A673 (cell line): Measurements from ENCODE around the gene ZEB1. TPM values are rescaled to one million over a fixed set of nuclear protein-coding genes. Genes with fewer than 3 reads are reported as not detected.

ENCODE experiments used
- BruUV-seq: library from RNA; stranded (reverse); fragments of 400-500 nt; replicated peaks from 2 replicates; lab custom pipeline; 2021; lab: Mats Ljungman, UMichigan
- CTCF ChIA-PET: fragments of 300-600 bp; sonication (Branson Sonifier 250); formaldehyde crosslinking; loops from one replicate; lab custom pipeline; 2022; ENCODE audit warnings: antibody characterized with exemption; lab: Charles Lee
- POLR2A ChIA-PET: fragments of 300-600 bp; sonication (Branson Sonifier 250); formaldehyde crosslinking; loops from one replicate; lab custom pipeline; 2022; ENCODE audit warnings: antibody characterized with exemption; ENCODE audit not compliant: low non-redundant PET; lab: Charles Lee
- DNase-seq: peaks from one replicate; pipeline ENCODE4 v3.0.0-alpha.2; 2015; ENCODE audit warnings: low spot score
- H3K27ac ChIP-seq: fragments of 200-600 bp; sonication (generic); 2 replicates; pipeline ENCODE4 v1.5.1; 2016; ENCODE audit warnings: mixed run types, low read depth, mild to moderate bottlenecking, mixed read lengths, antibody characterized with exemption, low read length; ENCODE audit not compliant: poor library complexity, severe bottlenecking
- H3K27me3 ChIP-seq: fragments of 200-600 bp; sonication (generic); replicated peaks from 2 replicates; pipeline ENCODE4 v1.6.1; 2017; ENCODE audit warnings: mixed run types, low read depth, mild to moderate bottlenecking, mixed read lengths, antibody characterized with exemption, low read length; ENCODE audit not compliant: insufficient read depth, poor library complexity
- H3K36me3 ChIP-seq: fragments of 200-600 bp; sonication (generic); 2 replicates; pipeline ENCODE4 v1.6.1; 2016; ENCODE audit warnings: mixed run types, mild to moderate bottlenecking, mixed read lengths, antibody characterized with exemption, low read length; ENCODE audit not compliant: insufficient read depth, poor library complexity, severe bottlenecking
- H3K4me1 ChIP-seq: fragments of 200-600 bp; sonication (generic); 2 replicates; pipeline ENCODE4 v1.6.1; 2017; ENCODE audit warnings: mixed run types, mild to moderate bottlenecking, mixed read lengths, antibody characterized with exemption, low read length; ENCODE audit not compliant: insufficient read depth, poor library complexity, severe bottlenecking
- H3K4me3 ChIP-seq: fragments of 200-600 bp; sonication (generic); 2 replicates; pipeline ENCODE4 v1.5.1; 2016; ENCODE audit warnings: low read depth, mixed run types, mild to moderate bottlenecking, mixed read lengths, low read length; ENCODE audit not compliant: poor library complexity, severe bottlenecking
- H3K9me3 ChIP-seq: fragments of 200-600 bp; sonication (generic); 2 replicates; pipeline ENCODE4 v1.6.1; 2016; ENCODE audit warnings: mixed run types, low read depth, mild to moderate bottlenecking, mixed read lengths, antibody characterized with exemption, low read length; ENCODE audit not compliant: poor library complexity, severe bottlenecking
- EZH2 ChIP-seq: fragments of 200-600 bp; sonication (generic); IDR thresholded peaks from 2 replicates; pipeline ENCODE4 v1.6.1; 2017; ENCODE audit warnings: borderline replicate concordance, low read depth, mild to moderate bottlenecking, mixed read lengths, antibody characterized with exemption, low read length; ENCODE audit not compliant: poor library complexity, severe bottlenecking
- intact Hi-C: fragments of 100-400 bp; cut with micrococcal nuclease; formaldehyde crosslinking; loops from one replicate; pipeline ENCODE4 v1.10.0; 2022; ENCODE audit not compliant: unreplicated experiment
- total RNA-seq: library from RNA; stranded (reverse); gene quantifications from 2 replicates; pipeline ENCODE4 v1.2.3, GENCODE V29; 2021
- TF ChIP-seq, protein P1 (sequence below): fragments of 300-800, 200-600 bp; sonication (generic); conservative IDR thresholded peaks from 2 replicates; pipeline ENCODE4 v1.5.1; 2017; ENCODE audit warnings: low read depth, mild to moderate bottlenecking, antibody characterized with exemption, low read length, moderate library complexity, mixed read lengths

ZEB1 gene
- total RNA-seq, 1 experiment from 2014 or later: 8.3 TPM

DNA sequence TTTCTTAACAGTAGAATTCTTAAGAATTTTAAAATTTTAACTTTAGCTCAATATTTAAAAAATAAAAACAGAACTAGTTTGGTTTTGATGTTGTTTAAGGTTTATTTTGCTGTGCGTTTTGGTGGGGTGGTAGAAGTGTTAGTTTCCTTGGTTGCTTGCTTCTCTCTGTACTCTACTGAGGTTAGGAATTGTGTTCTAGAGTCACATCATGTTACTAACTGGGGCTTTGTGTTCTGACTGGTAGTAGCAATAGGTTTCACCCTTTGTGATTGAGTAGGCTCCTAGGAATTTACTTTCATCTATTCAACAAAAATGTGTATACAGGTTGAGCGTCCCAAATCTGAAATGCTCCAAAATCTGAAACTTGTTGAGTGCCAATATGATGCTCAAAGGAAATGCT is 99.5 kb downstream of the ZEB1 start:
- Histone ChIP-seq H3K9me3 (no peaks in the 10 kb centered on the region), H3K36me3 (no peaks in the 10 kb centered on the region), H3K4me3 (no peak overlapping the region), H3K4me1 (no peaks in the 10 kb centered on the region), H3K27me3 (no peaks in the 10 kb centered on the region), H3K27ac (no peak overlapping the region)
- no peak for DNase-seq
- POLR2A ChIA-PET: no interaction called here
- TF ChIP-seq, protein P1, sequence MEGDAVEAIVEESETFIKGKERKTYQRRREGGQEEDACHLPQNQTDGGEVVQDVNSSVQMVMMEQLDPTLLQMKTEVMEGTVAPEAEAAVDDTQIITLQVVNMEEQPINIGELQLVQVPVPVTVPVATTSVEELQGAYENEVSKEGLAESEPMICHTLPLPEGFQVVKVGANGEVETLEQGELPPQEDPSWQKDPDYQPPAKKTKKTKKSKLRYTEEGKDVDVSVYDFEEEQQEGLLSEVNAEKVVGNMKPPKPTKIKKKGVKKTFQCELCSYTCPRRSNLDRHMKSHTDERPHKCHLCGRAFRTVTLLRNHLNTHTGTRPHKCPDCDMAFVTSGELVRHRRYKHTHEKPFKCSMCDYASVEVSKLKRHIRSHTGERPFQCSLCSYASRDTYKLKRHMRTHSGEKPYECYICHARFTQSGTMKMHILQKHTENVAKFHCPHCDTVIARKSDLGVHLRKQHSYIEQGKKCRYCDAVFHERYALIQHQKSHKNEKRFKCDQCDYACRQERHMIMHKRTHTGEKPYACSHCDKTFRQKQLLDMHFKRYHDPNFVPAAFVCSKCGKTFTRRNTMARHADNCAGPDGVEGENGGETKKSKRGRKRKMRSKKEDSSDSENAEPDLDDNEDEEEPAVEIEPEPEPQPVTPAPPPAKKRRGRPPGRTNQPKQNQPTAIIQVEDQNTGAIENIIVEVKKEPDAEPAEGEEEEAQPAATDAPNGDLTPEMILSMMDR: no peak
- TF ChIP-seq EZH2: no peak
- intact Hi-C loops: no loop called here
- no TSS peak for BruUV-seq
- CTCF ChIA-PET: no interaction called here

DNA sequence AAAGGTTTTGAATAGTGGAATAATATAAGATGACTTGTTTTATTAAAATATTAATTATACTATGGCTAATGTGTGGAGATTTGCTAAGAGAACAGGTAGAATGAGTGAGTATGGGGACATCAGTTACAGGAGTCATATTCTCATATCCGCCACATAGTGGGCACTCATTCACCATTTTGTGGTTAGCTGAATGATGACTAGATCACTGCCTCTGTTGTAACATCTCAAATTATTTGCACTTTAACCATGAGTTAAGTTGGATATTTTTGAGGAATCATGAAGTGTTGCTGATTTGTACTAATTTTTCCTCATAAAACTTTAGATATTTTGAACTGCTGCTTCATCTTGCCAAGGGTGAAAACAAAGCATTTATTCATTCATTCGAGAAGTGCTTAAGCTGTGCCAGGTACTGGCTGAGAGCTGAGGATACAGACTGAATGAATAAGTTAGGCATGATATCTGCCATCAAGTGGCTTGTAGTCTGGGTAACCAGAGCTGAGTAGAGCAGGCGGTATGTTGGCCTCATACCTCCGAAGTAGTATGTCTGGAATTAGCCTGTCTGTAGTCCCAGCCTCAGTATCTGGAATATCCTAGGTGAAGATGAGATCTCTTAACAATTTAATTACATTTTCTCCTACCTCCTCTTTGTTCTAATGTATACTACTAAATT is 100.5 kb downstream of the ZEB1 start:
- Histone ChIP-seq H3K4me3 (no peak overlapping the region), H3K27me3 (no peaks in the 10 kb centered on the region), H3K27ac (no peak overlapping the region), H3K9me3 (no peaks in the 10 kb centered on the region), H3K36me3 (no peaks in the 10 kb centered on the region), H3K4me1 (no peaks in the 10 kb centered on the region)
- intact Hi-C loops: no loop called here
- no TSS peak for BruUV-seq
- CTCF ChIA-PET: no interaction called here
- TF ChIP-seq, protein P1: no peak
- no peak for TF ChIP-seq EZH2
- DNase-seq: no peak
- POLR2A ChIA-PET: no interaction called here

DNA sequence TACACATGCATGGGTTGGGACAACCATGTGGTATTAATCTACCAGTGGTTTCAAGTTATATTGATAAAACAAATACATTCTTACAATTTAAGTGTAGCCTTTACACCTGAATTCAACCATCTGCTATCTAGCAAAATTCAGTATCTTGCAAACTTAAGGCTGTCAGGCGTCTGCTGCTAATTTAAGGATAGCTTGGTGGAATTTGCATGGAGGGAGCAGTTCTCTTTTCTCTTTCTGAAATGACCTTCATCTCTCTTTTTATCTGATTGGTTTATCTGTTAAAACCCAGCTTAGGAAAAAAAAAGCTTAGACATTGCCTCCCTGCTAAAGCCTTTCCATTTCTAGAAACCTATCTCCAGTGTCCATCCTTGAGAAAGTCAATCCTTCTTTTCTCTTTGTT is 102.3 kb downstream of the ZEB1 start:
- no peaks in the 10 kb centered on the region for H3K9me3 ChIP-seq
- POLR2A ChIA-PET: no interaction called here
- H3K36me3 ChIP-seq: no peaks in the 10 kb centered on the region
- no peak overlapping the region for H3K4me3 ChIP-seq
- CTCF ChIA-PET: no interaction called here
- TF ChIP-seq EZH2: no peak
- TF ChIP-seq, protein P1: no peak
- BruUV-seq: no TSS peak
- no peak for DNase-seq
- no peak overlapping the region for H3K27ac ChIP-seq
- no peaks in the 10 kb centered on the region for H3K4me1 ChIP-seq
- intact Hi-C loops: no loop called here
- no peaks in the 10 kb centered on the region for H3K27me3 ChIP-seq
